SK-MEL-5 (cell line): Measurements from ENCODE around the gene SLC27A4. TPM values are rescaled to one million over a fixed set of nuclear protein-coding genes. Genes with fewer than 3 reads are reported as not detected.
A peak's percentile ranks its signal among the peaks of the same experiment; 100 is the strongest.

Source experiments
- DNase-seq: peaks from one replicate; pipeline ENCODE4 v3.0.0-alpha.2; 2016; ENCODE audit warnings: low read depth, low spot score
- in situ Hi-C: cut with HindIII; loops from 2 replicates; pipeline ENCODE4 v1.10.0; 2016; ENCODE audit warnings: low sequenced_read_pairs, high pct_unique_total_duplicates, low pct_unique_long_range_greater_than_20kb
- total RNA-seq: library from RNA; depleted of rRNA; stranded (reverse); fragments of >200 nt; shearing (Covaris generic); gene quantifications from 2 replicates; pipeline ENCODE4 v1.2.3, GENCODE V29; 2014

SLC27A4 gene
- total RNA-seq, 1 experiment from 2014 or later: 31.1 TPM

DNA sequence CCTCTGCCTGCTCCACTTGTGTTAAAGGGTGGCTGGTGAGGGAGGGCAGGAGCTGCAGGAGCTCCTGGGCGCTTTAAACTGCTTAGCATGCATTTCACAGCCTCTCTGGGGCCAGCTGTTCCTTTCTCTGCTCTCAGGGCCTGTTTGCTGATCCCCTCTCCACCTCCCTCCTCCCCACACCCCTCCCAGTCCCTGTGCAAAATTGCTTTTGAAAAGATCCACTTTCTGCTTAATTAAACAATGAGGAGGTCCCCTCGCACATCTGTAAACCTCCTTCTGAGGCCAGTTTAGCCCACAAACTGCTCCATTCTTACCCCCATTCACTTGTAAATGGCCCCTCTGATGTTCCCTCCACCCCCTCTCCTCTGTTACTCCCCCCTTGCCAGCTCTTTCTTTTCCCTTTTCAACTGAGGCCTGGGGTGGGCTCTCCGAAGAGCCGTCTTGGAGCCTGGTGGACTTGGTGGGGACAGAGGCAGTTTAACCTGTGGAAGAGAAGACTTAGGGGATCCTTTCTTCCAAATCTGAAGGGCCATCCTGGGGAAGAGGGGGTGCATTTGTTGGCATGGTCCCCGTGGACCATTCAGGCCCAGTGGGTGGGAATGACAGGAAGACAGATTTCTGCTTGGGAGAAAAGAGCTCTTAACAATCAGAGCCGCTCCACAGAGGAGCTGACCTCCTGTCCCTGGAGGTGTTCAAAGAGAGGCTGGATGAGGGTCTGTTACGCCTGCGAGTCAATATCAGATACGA, 42.9 kb downstream of the SLC27A4 start:
- in situ Hi-C loops: no loop called here

GRCh38 chr9:128383791-128384190, 43.5 kb downstream of the SLC27A4 start:
- in situ Hi-C loops: no loop called here

More for the DNA sequence above, 42.9 kb downstream of the SLC27A4 start:
- DNase-seq: no peak

DNA sequence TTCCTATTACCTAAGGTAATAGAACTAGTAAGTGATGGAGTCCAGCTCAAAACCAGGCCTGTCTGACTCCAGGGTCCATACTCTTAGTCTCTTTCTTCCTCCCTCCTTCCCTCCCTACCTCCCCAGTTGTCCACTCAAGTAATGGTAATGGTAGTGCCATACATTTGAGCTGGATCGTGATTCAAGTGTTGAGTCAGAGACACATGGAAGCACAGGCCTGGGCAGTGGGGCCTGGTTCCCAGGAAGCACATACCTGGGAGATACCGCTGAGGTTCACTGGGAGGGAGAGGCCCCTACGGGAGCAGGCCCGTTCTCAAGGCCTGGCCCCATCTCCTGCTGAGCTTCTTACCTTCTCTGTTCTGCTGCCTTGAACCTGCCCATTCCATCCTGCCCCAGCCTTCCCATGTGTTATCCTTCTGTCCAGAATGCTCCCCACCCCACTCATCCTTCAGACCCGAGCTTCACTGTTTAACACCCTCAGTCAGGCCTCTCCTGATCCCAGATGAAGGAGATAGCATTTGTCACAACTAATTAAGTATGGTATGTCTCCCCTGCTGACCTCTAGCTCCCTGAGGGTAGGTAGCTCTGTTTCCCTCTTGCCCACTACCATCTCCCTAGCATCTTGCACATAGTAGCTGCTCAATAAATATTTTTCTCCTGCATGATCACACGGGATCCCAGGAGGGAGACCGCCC, 44.6 kb downstream of the SLC27A4 start:
- in situ Hi-C loops: no loop called here
- DNase-seq: no peak

More at GRCh38 chr9:128383791-128384190, 43.5 kb downstream of the SLC27A4 start:
- no peak for DNase-seq

DNA sequence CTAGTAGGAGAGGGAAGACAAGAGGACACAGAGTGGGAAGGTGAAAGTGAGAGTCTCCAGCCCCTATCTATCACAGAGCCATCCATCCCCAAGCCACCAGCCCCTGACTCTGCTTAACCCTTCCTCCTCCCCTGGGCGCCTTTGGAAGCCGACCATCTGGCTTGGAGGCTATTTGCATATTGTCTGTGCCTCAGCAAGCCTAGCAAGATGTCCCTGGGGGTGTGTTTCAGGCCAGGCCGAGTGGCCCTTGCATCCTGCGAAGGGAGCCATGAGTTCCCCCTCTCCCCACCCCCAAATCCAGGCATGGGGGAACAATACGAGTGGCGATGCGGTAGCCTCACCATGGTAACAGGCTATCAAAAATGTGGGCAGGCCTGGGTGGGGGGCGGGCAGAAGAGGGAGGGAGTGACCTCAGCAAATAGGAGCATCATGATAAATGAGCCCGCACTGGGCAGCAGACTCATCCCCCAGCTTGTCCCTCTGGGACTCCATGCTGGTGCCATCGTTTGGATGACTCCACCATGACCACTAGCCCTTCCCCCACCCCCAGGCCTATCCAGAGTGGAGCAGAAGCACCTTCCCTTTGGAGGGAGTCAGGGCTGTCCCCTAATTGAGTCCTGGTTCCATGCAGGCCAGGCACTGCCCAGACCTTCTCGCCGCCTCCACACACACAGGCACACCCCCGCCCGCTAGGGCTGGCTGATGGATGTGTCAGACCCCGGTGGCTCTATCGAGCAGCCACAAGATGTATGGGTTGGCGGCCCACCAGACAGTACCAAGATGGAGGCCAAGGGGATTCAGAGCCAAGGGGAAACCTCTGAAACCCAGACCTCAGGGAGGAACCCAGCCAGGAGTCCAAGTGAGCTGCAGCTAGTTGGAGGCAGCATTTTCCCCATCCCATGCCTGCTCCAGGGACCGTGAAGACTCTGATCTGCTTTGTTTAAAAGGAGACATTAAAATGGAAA, 45.5 kb downstream of the SLC27A4 start:
- in situ Hi-C loops: no loop called here
- DNase-seq: no peak

DNA sequence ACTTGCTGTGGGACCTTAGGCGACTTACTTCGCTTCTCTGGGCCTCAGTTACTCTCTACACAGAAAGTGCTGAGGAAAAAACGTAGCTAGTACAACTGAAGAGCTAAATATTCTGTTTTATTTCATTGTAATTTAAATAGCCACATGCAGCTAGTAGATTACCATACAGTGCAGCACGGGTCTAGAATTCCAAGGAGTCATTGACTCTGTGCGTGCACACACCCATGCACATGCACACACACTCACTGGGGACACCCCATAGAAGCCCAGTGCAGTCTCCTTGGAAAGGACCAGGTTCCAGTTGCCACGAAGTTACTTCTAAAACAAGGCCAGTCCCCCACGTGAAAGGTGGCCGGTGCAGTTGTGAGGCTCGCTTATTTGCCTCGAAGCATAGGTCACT, 47.8 kb downstream of the SLC27A4 start:
- no peak for DNase-seq
- in situ Hi-C loops: no loop called here

- DNase-seq: no peak
- in situ Hi-C loops: no loop called here
Measured at GRCh38 chr9:128389395-128390149, 49.2 kb downstream of the SLC27A4 start.

DNA sequence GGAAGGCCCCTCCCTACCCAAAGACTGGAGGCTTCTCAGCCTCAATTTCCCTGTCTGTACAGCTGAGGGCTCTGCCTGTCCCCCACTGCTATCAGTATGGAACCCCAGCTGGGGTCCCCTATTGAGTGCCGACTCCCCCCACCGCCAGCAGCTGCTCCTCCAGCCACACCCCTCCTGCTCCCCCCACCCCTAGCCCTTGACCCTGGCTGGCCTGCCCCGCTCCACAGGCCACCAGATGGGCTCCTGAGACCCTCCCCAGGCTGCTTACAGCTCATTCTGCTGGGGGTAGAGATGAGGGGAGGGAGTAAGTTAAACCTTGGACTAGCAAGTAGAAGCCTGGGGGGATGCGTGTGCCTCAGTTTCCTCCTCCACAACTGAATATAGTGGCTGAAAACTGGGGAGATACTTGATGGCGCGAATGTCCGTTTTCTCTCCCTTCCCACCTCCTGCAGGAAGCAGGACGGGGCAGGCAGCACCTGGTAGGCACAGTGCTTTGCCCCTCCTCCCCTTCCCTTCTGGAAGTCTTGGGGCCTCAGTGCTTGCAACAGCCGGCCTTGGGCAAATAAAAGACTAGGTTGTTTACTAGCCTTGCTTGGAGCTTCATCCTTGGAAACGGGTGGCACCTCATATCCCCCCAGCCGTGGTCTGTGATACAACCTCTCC, 50.0 kb downstream of the SLC27A4 start:
- DNase-seq: no peak
- in situ Hi-C loops: no loop called here

- DNase-seq: no peak
- in situ Hi-C loops: no loop called here
Measured at GRCh38 chr9:128390813-128391711, 50.7 kb downstream of the SLC27A4 start.

DNA sequence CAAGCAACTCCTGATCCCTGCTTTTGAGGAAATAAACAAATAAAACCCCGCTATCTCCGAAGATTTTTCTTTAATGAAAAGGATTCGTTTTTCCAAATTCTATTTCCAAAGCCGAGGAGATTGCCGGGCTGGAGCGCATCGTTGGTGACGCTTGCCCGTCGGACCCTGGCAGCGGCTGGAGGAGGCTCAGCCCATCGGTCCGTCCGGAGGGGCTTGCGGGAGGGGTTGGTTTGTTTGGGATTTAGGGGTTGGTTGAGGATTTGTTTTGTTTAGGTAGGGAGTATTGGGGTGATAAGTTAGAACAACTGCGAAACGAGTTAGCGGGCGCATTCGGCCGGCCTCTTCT, 51.6 kb downstream of the SLC27A4 start:
- in situ Hi-C loops: no loop called here

GRCh38 chr9:128392302-128393144, 52.2 kb downstream of the SLC27A4 start:
- in situ Hi-C loops: no loop called here
- no peak for DNase-seq

More for the DNA sequence above, 51.6 kb downstream of the SLC27A4 start:
- DNase-seq: no peak

- in situ Hi-C loops: no loop called here
- no peak for DNase-seq
Measured at GRCh38 chr9:128393145-128393775, 52.9 kb downstream of the SLC27A4 start.

DNA sequence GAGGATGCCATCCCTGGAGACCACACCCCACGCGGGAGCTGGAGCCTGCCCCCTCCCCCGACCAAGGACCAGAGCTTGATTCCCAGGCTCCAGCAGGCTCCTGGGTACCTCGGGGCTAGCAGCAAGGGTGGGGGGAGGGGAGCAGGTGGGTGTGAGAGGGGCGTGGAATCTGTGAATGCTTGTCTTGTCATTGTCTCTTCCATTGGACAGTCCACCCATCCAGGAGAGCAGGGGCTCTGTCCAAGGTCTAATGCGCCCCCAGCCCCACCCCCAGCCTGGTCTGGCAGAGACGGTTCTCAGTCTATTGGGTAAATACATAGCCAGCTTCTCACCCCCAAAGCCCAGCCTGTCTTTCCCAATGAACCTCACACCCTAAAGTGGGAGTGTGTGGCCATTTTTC, 53.6 kb downstream of the SLC27A4 start:
- peak; percentile 17 for DNase-seq
- in situ Hi-C loops: no loop called here

DNA sequence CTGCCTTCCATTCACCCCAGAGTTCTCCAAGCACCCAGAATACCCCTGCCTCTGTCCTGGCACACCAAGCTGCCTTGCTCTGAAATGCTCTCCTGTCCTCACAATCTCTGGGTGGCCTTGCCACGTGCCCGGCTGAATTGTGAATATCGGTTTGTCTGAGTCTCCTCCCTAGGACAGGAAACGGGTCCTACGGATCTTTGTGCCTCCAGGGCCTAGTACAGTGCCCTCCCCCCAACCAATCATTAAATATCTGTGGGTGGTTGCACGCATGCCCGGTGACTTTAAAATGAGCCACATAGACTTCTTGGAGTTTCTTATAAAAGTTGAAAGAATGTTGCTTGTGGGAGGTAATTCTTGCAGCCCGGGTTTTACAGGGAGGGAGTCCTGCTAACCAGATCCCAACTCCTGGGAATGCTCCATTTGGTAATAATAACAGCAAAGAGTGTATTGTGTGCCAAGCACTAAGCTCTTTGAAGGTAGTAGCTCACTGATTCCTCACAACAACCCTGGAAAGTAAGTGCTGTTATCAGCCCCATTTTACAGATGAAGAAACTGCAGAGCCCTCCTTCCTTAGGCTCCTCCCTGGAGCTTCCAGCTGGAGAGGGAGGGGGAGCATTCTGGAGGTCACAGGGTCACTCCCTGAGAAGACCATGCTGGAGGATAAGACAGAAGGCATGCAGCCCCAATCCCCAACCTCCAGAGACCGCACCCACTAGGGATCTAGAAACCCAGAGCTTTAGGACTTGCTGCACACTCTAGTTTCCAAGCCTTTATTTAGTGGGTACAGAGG, 54.2 kb downstream of the SLC27A4 start:
- peak; percentile 83 for DNase-seq
- in situ Hi-C loops: no loop called here

GRCh38 chr9:128396970-128397613, 56.8 kb downstream of the SLC27A4 start:
- in situ Hi-C loops: no loop called here
- DNase-seq: no peak
